Frontal cortex (tissue), 4 donors: ENCODE measurements around the gene ITIH6. TPM values are rescaled to one million over a fixed set of nuclear protein-coding genes. Genes with fewer than 3 reads are reported as not detected.
A peak's percentile ranks its signal among the peaks of the same experiment; 100 is the strongest.

Experiments used
- DNase-seq, 2 donors: peaks; one replicate each; pipeline ENCODE4 v3.0.0; 2012; ENCODE audit warnings: low spot score in 2 of 2
- FAIRE-seq: peaks from 2 replicates; lab custom pipeline; 2012; peaks lifted over from hg19 to GRCh38; lab: Jason Lieb, UNC
- small RNA-seq: library from RNA; depleted of rRNA; stranded (forward); fragments of <200 nt; gene quantifications from one replicate; pipeline ENCODE3, GENCODE V24; 2014
- total RNA-seq: library from RNA; depleted of rRNA; stranded (reverse); fragments of >200 nt; gene quantifications from one replicate; pipeline ENCODE4 v1.2.3, GENCODE V29; 2014
- donor health status: control.
- donor health status: control.
- donor health status: control.

Gene ITIH6
- total RNA-seq, 1 donor from 2014 or later, result not detected

DNA sequence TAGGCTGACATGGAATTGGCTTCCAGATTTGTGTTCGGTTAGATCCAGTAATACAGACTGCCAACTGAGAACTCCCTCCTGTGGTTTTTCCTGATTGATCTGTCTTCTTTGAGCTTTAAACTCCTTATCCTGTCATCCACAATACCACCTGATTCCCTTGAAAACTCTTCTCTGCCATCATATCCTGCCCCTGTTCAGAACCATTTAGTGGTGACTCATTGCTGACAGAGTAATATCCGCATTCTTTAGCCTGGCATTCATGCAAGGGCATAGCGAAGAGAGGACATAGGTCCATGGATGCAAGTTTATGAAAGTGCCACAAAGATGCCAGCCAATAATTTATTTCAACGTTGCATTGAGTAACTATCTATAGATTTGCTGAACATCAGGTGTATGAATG, 76.6 kb downstream of the ITIH6 start:
- DNase-seq (no peak), FAIRE-seq (no peak)

DNA sequence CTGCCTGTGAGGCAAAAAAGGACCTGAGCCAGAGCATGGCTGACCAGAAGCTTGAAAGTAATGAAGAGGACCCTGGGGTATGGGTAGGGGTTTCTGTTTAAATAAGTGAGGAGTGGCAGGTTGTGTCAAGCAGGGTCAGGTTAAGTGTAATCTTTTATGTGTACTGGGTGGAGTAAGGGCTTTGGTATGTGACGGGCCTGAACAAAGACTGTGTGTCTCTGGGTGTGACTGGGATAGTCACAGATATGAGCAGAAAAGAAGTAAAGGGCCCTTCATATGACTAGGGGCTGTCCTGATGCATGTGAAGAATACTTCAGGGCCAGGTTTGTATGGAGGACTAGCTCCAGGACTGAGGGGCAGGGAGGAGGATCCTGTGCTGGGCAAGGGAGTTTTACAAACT, 82.4 kb downstream of the ITIH6 start:
- DNase-seq (no peak), FAIRE-seq (no peak)

DNA sequence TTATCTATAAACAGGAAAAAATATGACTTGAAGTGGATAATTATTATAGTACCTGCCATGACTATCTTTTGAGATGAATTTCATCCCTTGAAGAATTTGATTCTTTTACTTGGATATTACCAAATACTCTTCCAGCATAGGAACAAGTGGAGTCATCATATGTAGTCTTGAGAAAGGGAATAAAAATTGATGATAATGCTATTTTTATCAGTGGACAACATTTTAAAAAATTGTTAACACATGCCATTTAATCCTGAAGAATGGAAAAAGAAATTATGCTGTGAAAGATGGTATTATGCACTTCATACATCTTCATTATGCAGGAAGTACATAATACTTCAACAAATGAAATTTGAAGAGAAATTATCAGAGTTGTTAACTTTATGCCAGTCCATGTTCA, 83.6 kb downstream of the ITIH6 start:
- DNase-seq (no peak), FAIRE-seq (no peak)

DNA sequence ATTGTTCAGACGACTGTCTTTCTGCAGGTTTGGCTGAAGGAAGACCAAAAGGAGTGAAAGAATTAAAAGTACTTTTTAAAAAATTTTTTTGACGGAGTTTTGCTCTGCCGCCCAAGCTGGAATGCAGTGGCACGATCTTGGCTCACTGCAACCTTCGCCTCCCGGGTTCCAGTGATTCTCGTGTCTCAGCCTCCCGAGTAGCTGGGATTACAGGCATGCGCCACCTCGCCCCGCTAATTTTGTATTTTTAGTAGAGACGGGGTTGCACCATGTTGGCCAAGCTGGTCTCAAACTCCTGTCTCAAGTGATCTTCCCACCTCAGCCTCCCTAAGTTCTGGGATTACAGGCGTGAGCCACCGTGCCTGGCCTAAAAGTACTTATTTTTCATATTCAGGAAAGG, 86.3 kb downstream of the ITIH6 start:
- FAIRE-seq (no peak), DNase-seq (no peak)

DNA sequence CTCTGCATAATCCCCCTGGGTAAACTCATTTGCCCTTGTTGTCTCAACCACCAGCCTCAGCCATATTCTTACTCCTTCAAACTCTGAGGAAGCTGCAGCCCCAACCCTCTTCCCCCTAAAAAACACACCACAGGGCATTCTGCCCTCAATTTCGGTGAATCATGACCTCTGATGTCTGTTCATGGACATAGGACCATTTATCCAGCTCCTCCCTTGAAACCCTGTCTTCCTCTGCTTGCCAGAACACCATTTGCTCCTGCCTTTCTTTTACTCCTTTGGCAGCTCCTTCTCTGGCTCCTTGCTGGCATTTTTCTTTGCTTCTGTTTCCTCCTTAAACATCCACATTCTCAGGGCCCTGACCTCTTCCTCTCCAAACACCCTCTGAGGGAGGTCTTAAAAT, 87.1 kb downstream of the ITIH6 start:
- FAIRE-seq (no peak), DNase-seq (no peak)

DNA sequence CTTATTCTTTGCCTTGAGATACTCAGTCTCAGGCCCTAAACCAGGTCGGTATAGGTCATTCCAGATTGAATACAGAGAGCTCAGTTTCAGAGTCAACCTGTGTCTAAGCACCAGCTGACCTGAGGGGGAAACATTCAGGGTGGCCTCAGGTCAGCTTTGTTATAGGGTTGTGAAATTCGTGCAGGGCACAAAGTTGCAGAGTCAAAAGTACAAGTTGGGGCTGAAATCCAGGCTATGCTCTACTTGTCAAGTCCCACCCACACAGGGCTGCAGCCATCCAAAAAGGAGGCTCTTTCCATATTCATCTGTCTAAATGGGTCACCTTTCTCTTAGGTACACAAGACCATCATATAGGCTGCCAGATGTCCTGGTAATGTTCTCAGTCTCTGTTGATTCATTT, 89.7 kb downstream of the ITIH6 start:
- no peak for FAIRE-seq
- no peak for DNase-seq

Small RNA genes lying within 50 kb of the gene (small RNA-seq; reads per million reads assigned to genes)
- not detected for gene AL049732.1
- 45.4 reads per million, percentile 98 among the genes with 10 or more reads in this experiment for gene SNORA11

Other genes starting within 250 kb of the ITIH6 start
- 246 TPM for gene MAGED2, start 9.5 kb upstream of the ITIH6 start, total RNA-seq
- 78.3 TPM for gene TRO, start 122.6 kb upstream of the ITIH6 start, total RNA-seq
- 0.41 TPM for gene PFKFB1, start 195.9 kb upstream of the ITIH6 start, total RNA-seq
- gene APEX2, start 202.1 kb upstream of the ITIH6 start, total RNA-seq, result 1.6 TPM
- gene ALAS2, start 232.7 kb upstream of the ITIH6 start, total RNA-seq, result 50.1 TPM